ENCODE measurements around the gene TIGD1.
A peak's percentile ranks its signal among the peaks of the same experiment; 100 is the strongest.

TIGD1 gene

GRCh38 chr2:232549655-232550353 lies 553 bp downstream of the TIGD1 start:
- Mint-ChIP-seq H3K27me3 (no peaks in the 10 kb centered on the region), H3K9me3 (no peaks in the 10 kb centered on the region), H3K4me1 (peaks cover 60% of the 10 kb centered on the region), H3K36me3 (peaks cover 27% of the 10 kb centered on the region), H3K4me3 (peak overlapping the region; percentile 100), H3K27ac (peak overlapping the region; percentile 99)
- no peak for ATAC-seq

DNA sequence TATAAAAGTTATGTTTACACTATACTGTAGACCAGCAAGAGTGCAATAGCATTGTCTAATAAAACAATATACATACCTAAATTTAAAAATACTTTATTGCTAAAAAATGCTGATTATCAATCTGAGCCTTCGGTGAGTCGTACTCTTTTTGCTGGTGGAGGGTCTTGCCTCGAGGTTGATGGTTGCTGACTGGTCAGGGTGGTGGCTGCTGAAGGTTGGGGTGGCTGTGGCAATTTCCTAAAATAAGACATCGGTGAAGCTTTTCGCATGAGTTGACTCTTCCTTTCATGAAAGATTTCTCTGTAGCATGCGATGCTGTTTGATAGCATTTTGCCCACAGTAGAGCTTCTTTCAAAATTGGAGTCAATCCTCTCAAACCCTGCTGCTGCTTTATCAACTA lies 2.4 kb downstream of the TIGD1 start:
- Mint-ChIP-seq H3K27me3 (no peaks in the 10 kb centered on the region), H3K36me3 (peaks cover 27% of the 10 kb centered on the region), H3K9me3 (no peaks in the 10 kb centered on the region), H3K4me1 (peaks cover 42% of the 10 kb centered on the region), H3K4me3 (no peak overlapping the region), H3K27ac (no peak overlapping the region)
- ATAC-seq, result no peak

DNA sequence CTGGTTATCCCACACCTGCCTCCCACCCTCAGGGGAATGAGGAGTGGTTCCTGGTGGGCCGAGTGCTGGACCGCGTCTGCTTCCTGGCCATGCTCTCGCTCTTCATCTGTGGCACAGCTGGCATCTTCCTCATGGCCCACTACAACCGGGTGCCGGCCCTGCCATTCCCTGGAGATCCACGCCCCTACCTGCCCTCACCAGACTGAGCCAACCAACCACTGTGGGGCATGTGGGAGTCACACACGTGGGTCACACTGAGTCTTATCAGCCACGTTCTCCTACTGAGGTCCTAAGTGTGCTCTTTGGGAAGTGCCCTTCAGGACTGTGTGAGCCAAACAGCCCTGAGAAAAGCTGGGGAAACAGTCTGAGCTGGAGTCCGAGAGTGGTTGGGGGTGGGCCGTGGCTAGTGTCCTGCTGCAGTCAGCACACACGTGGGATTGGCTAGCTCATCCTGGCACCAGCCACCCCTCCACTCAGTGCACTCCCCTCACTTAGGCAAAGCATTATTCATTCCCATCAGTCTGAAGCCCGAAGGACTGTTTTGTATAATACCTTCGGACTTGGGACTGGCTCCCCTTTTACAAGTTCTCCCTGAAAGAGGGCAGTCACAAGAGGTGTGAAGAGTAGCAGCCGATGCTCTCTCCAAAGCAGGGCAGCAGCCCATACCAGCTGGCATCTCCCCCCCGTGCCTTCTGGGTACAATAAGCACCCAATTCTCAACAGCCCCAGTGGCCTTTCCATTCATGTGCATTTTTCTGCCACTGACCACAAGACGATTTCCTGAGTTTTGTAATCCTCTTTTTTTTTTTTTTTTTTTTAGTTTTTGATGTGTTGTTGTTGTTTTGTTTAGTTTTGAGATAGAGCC lies 4.6 kb downstream of the TIGD1 start:
- H3K9me3 Mint-ChIP-seq, result no peaks in the 10 kb centered on the region
- no peak for ATAC-seq
- no peak overlapping the region for H3K27ac Mint-ChIP-seq
- no peak overlapping the region for H3K4me3 Mint-ChIP-seq
- H3K36me3 Mint-ChIP-seq, result peaks cover 27% of the 10 kb centered on the region
- H3K27me3 Mint-ChIP-seq, result no peaks in the 10 kb centered on the region
- H3K4me1 Mint-ChIP-seq, result peaks cover 42% of the 10 kb centered on the region

- Mint-ChIP-seq H3K4me3 (no peak overlapping the region), H3K4me1 (peaks cover 45% of the 10 kb centered on the region), H3K27me3 (no peaks in the 10 kb centered on the region), H3K36me3 (peaks cover 27% of the 10 kb centered on the region), H3K9me3 (no peaks in the 10 kb centered on the region), H3K27ac (no peak overlapping the region)
- no peak for ATAC-seq
Observed at GRCh38 chr2:232544674-232545073, 5.7 kb downstream of the TIGD1 start.

- H3K4me3 Mint-ChIP-seq, result no peak overlapping the region
- no peak for ATAC-seq
- peaks cover 27% of the 10 kb centered on the region for H3K36me3 Mint-ChIP-seq
- H3K27ac Mint-ChIP-seq, result no peak overlapping the region
- H3K27me3 Mint-ChIP-seq, result peaks cover 5% of the 10 kb centered on the region
- peaks cover 44% of the 10 kb centered on the region for H3K4me1 Mint-ChIP-seq
- no peaks in the 10 kb centered on the region for H3K9me3 Mint-ChIP-seq
Observed at GRCh38 chr2:232543928-232544631, 6.3 kb downstream of the TIGD1 start.

- Mint-ChIP-seq H3K9me3 (no peaks in the 10 kb centered on the region), H3K27ac (no peak overlapping the region), H3K4me3 (no peak overlapping the region), H3K27me3 (peaks cover 10% of the 10 kb centered on the region), H3K36me3 (peaks cover 24% of the 10 kb centered on the region), H3K4me1 (peaks cover 46% of the 10 kb centered on the region)
- no peak for ATAC-seq
Observed at GRCh38 chr2:232543491-232543890, 6.9 kb downstream of the TIGD1 start.

DNA sequence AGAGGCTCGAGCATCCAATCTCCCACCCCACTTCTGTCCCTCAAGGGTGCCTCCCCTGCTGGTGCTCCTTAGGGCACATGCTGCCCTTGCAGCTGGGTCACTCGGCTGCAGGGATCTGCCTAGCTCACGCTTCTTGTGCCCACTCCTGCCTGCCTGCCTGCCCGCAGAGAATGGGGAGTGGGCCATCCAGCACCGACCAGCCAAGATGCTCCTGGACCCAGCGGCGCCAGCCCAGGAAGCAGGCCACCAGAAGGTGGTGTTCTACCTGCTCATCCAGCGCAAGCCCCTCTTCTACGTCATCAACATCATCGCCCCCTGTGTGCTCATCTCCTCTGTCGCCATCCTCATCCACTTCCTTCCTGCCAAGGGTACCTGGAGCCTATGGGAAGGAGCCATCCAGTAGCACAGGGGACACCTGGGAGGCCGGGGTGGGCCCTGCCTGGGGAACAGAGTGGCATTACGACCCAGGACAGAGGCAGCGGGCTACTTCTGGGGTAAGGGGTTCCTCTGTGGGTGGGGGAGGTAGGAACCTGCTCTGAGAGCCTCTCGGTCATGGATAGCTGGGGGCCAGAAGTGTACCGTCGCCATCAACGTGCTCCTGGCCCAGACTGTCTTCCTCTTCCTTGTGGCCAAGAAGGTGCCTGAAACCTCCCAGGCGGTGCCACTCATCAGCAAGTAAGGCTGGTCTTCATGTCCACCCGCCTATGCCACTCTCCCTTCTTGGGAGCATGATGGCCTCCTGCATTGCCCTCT lies 7.5 kb downstream of the TIGD1 start:
- H3K4me1 Mint-ChIP-seq, result peaks cover 44% of the 10 kb centered on the region
- peaks cover 16% of the 10 kb centered on the region for H3K27me3 Mint-ChIP-seq
- H3K36me3 Mint-ChIP-seq, result peaks cover 23% of the 10 kb centered on the region
- no peak overlapping the region for H3K4me3 Mint-ChIP-seq
- H3K9me3 Mint-ChIP-seq, result no peaks in the 10 kb centered on the region
- no peak overlapping the region for H3K27ac Mint-ChIP-seq
- ATAC-seq, result no peak

GRCh38 chr2:232541961-232542714 lies 8.2 kb downstream of the TIGD1 start:
- H3K4me1 Mint-ChIP-seq, result peaks cover 42% of the 10 kb centered on the region
- ATAC-seq, result no peak
- peaks cover 23% of the 10 kb centered on the region for H3K36me3 Mint-ChIP-seq

DNA sequence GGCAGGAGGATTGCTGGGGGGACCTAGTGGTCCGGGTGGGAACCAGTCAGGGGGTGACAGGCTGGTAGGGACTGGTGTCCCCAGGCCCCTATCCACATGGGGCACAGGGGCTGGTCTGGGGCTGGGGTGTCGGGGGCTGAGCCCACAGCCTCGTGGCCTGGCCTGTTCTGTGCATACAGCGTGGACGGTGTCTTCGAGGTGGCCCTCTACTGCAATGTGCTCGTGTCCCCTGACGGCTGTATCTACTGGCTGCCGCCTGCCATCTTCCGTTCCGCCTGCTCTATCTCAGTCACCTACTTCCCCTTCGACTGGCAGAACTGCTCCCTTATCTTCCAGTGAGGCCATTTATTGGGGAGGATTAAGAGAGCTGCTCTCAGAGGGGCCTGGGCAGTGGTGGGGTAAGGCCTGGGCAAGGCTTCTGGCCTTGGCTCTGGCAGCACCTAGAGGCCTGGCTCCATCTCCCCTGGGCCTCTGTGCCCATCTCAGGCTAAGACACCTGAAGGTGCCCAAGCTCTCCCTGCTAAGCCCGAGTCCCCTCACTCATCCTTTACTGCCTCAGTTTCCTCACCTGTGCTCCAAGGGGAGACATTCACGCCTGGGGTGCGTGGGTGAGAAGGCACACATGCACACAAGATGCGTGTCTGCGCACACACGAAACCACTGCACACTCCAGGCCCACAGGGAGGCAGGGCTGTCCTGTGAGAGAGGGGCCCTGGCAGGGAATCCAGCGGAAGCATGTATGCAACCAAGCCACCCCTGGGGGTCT lies 9.0 kb downstream of the TIGD1 start:
- no peak overlapping the region for H3K27ac Mint-ChIP-seq
- H3K9me3 Mint-ChIP-seq, result peaks cover under 1% of the 10 kb centered on the region

More at GRCh38 chr2:232541961-232542714, 8.2 kb downstream of the TIGD1 start:
- no peaks in the 10 kb centered on the region for H3K9me3 Mint-ChIP-seq
- H3K27ac Mint-ChIP-seq, result no peak overlapping the region
- peaks cover 22% of the 10 kb centered on the region for H3K27me3 Mint-ChIP-seq
- H3K4me3 Mint-ChIP-seq, result no peak overlapping the region

GRCh38 chr2:232540441-232541041 lies 9.8 kb downstream of the TIGD1 start:
- H3K27me3 Mint-ChIP-seq, result peaks cover 38% of the 10 kb centered on the region
- ATAC-seq, result no peak
- H3K9me3 Mint-ChIP-seq, result peaks cover 3% of the 10 kb centered on the region
- peaks cover 37% of the 10 kb centered on the region for H3K4me1 Mint-ChIP-seq
- H3K36me3 Mint-ChIP-seq, result peaks cover 15% of the 10 kb centered on the region
- H3K4me3 Mint-ChIP-seq, result no peak overlapping the region
- no peak overlapping the region for H3K27ac Mint-ChIP-seq

More for the DNA sequence above, 9.0 kb downstream of the TIGD1 start:
- Mint-ChIP-seq H3K4me3 (no peak overlapping the region), H3K4me1 (peaks cover 38% of the 10 kb centered on the region), H3K36me3 (peaks cover 18% of the 10 kb centered on the region), H3K27me3 (peaks cover 29% of the 10 kb centered on the region)
- ATAC-seq, result peak; percentile 22

DNA sequence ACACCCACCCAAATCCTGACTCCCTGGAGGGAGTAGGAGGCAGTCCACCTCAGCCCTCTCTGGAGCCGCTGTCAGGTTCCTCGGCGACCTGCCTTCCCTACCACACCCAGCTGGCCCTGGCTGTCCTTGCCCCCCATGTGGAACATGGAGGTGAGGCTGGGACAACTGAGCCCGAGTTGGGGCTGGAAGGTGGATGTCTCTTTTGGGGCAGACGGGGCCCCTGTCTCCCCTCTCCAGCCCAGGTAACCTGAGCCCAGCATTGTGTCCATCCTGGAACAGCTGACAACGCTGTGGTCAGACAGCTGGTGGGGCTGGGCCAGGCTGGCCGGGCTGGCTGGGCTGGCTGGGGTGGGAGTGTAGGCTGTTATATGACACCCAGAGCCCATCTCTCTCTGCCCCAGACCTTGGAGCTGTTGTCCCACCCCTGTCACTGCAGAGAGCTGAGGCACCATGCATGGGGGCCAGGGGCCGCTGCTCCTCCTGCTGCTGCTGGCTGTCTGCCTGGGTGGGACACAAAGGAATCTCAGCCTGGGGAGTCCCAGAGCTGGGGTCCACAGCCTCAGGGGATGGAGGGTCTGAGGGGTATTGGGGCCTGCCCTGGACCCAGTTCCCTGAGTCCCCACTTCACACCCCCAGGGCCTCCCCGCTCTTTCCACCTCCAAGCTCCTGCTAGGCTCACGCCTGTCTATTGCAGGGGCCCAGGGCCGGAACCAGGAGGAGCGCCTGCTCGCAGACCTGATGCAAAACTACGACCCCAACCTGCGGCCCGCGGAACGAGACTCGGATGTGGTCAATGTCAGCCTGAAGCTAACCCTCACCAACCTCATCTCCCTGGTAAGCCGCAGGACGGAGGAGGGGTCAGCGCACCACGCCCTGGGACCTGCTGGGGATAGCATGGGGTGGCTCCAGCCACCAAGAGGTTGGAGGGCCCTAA lies 10.8 kb downstream of the TIGD1 start, which contains the start of gene CHRNG:
CHRNG (plus strand) TSS at position 395 of the 934 bp plus-strand sequence; CDS start at position 451, 56 bp downstream.
- H3K36me3 Mint-ChIP-seq, result peaks cover 10% of the 10 kb centered on the region
- no peak within 1 kb of the TSS for H3K4me3 Mint-ChIP-seq
- H3K27ac Mint-ChIP-seq, result no peak within 1 kb of the TSS
- peaks cover 37% of the 10 kb centered on the region for H3K4me1 Mint-ChIP-seq
- H3K9me3 Mint-ChIP-seq, result peaks cover 3% of the 10 kb centered on the region
- ATAC-seq, result no peak
- H3K27me3 Mint-ChIP-seq, result peaks cover 48% of the 10 kb centered on the region

DNA sequence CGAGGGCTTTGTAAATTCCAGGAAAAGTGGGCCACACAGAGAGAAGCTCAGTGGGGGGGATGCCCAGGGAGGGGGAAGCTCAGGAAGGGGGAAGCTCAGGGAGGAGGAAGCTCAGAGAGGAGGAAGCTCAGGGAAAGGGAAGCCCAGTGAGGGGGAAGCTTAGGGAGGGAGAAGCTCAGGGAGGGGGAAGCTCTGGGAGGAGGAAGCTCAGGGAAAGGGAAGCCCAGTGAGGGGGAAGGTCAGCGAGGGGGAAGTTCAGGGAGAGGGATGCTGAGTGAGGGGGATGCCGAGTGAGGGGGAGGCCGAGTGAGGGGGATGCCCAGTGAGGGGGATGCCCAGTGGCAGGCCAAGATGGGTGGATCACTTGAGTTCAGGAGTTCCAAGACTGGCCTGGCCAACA lies 11.7 kb downstream of the TIGD1 start:
- Mint-ChIP-seq H3K9me3 (peaks cover 3% of the 10 kb centered on the region), H3K36me3 (peaks cover 4% of the 10 kb centered on the region), H3K27me3 (peaks cover 57% of the 10 kb centered on the region), H3K4me1 (peaks cover 37% of the 10 kb centered on the region), H3K27ac (no peak overlapping the region), H3K4me3 (no peak overlapping the region)
- ATAC-seq, result no peak
